Right kidney (tissue), 1 donor: Measurements from ENCODE around the gene GINM1.

Experiments
- DNase-seq: peaks from one replicate; pipeline ENCODE4 v3.0.0-alpha.2; 2016

The GINM1 gene

DNA sequence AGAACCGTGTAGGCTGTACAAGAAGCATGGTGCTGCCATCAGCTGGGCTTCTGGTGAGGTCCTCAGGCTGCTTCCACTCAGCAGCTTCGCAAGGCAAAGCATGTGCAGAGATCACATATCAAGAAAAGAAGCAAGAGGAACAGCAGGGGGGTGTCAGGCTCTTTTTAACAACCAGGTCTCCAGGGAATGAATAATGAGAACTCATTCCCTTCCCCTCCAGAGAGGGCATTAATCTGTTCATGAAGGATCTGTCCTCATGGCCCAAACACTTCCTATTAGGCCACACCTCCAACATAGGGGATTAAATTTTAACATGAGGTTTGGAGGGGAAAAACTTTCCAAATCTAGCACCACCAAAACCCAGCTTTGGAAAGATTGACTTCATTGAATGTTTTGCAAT, 20.0 kb downstream of the GINM1 start:
- no peak for DNase-seq

GRCh38 chr6:149592983-149593382, 26.8 kb downstream of the GINM1 start:
- no peak for DNase-seq

DNA sequence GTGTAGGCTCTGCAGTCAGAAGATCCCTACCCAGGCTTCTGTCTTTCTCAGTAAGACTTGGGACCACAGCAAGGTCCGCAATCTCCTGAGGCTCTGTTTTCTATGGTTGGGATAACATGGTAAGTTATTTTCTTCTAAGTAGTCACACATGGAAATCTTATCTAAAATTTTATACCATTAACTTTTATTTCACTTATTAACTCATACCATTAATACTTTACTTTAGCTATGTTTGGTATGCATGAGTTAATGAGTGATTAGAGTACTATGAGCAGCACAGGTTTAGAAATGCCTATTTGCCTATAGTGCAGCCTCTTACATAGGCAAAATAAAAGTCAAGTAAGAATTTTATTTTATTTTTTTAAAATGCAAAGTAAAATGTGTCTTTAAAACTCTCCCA, 27.2 kb downstream of the GINM1 start:
- peak; percentile 11 for DNase-seq

GRCh38 chr6:149600508-149600907, 34.3 kb downstream of the GINM1 start:
- DNase-seq: no peak

DNA sequence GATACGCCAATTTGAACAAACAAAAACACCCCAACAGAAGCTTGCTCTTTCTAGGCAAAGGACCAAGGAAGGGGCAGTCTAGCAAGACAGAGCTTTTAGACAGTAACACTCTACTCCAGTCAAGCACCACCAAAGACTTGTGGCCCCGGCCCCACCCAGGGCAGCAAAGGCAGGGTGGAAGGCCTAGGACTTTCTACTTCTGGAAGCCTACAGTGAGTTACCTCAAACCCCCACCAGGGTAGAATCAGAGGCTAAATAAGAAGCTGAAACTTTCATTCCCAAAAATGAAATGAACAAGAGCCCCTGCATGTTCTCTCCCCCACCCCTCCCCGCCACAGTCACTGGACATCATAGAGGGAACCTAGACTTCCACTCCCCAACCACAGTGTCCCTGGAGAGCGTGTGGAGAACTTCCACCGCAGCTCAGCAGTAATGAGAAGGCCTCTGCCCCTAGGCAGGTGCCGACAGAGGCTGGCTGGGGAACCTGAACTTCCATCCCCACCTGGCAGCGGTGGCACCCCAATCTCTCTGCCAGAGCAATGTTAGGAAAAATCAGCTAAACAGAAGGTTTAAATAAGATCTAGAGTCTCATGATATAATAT, 42.3 kb downstream of the GINM1 start:
- no peak for DNase-seq

DNA sequence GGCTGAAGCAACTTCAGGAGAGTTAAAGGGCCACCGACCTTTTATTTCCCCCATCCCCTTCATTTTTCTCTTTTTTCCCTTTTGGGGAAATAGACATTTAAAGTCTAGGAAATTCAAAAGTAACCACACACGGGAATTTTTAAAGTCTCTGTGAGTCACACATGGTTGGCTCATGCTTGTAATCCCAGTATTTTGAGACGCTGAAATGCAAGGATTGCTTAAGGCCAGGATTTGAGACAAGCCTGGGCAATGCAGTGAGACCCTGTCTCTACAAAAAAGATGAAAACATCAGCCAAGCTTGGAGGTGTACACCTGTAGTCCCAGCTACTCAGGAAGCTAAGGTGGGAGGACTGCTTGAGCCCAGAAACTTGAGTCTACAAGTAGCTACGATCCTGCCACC, 48.2 kb downstream of the GINM1 start:
- DNase-seq: no peak

GRCh38 chr6:149615805-149616204, 49.6 kb downstream of the GINM1 start:
- DNase-seq: no peak

GRCh38 chr6:149627672-149628071, 61.5 kb downstream of the GINM1 start:
- DNase-seq: no peak

- DNase-seq: no peak
Measured at GRCh38 chr6:149628875-149629510, 62.8 kb downstream of the GINM1 start.

- DNase-seq: no peak
Measured at GRCh38 chr6:149634315-149634714, 68.1 kb downstream of the GINM1 start.

DNA sequence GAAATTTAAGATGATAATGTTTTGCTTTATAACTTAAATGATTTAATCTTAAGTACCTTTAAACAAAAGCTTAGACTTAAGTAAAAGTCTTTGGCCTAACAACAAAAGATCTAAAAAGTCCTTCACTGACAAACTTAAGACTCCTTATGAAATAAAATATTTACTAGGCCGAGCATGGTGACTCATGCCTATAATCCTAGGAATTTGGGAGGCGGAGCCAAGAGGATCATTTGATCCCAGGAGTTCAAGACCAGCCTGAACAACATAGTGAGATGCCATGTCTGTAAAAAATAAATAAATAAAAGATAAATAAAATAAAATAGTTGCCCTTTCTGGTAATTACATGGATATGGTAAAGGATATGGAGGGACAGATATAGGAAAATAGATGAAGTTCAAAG, 69.9 kb downstream of the GINM1 start:
- no peak for DNase-seq
